Middle frontal gyrus (tissue), 1 donor: ENCODE measurements around the gene FBXL20.

Experiments used
- DNase-seq: peaks from one replicate; pipeline ENCODE4 v3.0.0-alpha.2; 2015; ENCODE audit warnings: low spot score; ENCODE audit errors: extremely low spot score

Gene FBXL20

GRCh38 chr17:39204245-39204644 is 197.2 kb downstream of the FBXL20 start:
- no peak for DNase-seq
